ENCODE results near the gene TUBA1B.
A peak's percentile ranks its signal among the peaks of the same experiment; 100 is the strongest.

The TUBA1B gene

DNA sequence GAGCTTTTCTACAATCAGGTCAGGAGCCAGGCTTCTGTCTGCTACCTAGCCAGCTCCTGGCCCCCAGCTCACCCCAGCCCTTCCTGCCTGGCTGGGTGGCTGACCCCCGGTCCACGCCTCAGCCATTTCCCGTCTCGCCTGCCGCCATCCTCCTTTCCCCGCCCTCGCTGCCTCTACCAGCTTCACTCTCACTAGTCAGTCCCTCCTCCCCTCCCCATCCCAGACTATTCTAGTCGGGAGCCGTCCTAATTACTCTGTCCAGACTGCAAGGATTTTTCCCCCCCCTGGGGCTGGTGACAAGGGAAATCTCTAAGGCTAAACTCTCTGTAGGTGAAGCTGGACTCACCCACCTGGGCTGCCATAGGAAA, 37.4 kb downstream of the TUBA1B start:
- TF ChIP-seq, protein P1, sequence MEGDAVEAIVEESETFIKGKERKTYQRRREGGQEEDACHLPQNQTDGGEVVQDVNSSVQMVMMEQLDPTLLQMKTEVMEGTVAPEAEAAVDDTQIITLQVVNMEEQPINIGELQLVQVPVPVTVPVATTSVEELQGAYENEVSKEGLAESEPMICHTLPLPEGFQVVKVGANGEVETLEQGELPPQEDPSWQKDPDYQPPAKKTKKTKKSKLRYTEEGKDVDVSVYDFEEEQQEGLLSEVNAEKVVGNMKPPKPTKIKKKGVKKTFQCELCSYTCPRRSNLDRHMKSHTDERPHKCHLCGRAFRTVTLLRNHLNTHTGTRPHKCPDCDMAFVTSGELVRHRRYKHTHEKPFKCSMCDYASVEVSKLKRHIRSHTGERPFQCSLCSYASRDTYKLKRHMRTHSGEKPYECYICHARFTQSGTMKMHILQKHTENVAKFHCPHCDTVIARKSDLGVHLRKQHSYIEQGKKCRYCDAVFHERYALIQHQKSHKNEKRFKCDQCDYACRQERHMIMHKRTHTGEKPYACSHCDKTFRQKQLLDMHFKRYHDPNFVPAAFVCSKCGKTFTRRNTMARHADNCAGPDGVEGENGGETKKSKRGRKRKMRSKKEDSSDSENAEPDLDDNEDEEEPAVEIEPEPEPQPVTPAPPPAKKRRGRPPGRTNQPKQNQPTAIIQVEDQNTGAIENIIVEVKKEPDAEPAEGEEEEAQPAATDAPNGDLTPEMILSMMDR (IDR thresholded peaks at IDR 0.05; ENCODE audit: low read depth, low read length), result no peak

DNA sequence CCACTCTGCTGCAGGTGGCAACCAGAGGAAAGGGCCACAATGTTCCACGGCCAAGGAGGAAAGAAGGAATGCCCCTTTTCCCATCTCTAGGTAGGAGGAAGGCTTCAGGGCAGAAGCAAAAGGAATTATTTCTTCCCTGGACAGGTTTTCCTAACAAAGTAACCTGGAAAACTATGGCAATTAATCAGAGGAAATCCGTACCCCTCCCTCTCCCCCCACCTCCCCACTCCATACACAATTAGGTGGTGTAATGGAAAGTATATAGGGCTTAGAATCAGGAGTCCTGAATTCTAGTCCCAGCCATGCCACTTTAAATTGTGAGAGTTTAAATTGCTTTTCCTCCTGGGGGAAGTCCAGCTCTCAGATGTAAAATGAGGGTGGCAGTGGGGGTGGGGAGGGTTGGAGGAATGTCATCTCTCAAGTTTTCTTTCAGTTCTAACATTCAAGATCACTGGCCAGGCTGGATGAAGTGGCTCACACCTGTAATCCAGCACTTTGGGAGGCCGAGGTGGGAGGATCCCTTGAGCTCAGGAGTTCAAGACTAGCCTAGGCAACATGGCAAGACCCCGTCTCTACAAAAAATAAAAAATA, 38.3 kb downstream of the TUBA1B start:
- TF ChIP-seq, protein P1 (IDR thresholded peaks at IDR 0.05; ENCODE audit: low read depth, low read length), result no peak
- no peak for DNase-seq (ENCODE audit: extremely low read depth, low read depth)

More for the DNA sequence above, 37.4 kb downstream of the TUBA1B start:
- DNase-seq (ENCODE audit: extremely low read depth, low read depth), result no peak

DNA sequence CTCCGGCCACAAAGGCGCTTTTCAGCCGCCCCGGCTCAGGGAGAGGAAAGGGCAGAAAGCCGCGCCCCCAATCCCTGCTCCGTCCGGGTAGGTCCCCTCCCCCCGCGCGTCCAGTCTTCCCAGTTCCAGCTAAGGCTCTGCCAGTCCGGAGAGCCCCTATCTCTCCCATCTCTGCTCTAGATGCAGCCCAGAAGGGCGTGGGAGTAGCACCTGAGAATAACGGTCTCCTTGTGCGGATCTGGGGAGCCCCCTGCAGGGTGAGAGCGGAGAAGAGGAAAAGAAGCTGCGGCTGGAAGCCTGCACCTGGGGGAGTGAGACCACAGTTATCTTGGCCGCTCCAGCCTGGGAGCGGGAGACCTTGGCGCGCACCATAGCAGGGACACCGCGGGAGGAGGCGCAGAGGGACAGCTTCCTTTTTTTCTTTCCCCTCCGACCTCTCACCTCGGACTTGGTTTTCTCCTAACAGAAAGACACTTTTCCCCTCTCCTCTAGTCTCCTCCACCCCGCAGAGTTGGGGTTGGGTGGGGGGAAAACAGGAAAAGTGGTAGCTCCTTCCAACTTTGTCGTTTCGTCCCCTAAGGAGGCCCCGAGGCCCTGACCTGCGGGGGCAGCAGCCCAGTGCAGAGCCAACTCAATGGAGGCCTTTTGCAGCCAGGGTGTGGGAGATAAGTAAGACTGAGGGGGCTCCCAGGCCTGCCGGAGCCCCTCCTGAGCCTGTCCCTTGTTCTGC, 38.9 kb downstream of the TUBA1B start:
- no peak for DNase-seq (ENCODE audit: extremely low read depth, low read depth)
- TF ChIP-seq, protein P1 (IDR thresholded peaks at IDR 0.05; ENCODE audit: low read depth, low read length), result peak; percentile 46

DNA sequence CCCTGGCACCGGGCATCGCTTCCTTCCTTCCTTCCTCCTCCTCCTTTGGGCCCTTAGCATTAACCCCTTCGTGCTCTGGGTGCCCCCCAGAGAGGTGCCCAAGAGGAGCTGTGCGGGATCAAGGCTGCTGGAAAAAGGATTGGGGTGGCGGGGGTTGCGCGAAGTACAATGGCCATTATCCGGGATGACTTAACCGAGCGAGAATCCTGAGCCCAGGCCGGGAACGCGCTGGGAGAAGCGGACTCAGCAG, 39.4 kb downstream of the TUBA1B start:
- DNase-seq (ENCODE audit: extremely low read depth, low read depth), result no peak
- TF ChIP-seq, protein P1 (IDR thresholded peaks at IDR 0.05; ENCODE audit: low read depth, low read length), result no peak

DNA sequence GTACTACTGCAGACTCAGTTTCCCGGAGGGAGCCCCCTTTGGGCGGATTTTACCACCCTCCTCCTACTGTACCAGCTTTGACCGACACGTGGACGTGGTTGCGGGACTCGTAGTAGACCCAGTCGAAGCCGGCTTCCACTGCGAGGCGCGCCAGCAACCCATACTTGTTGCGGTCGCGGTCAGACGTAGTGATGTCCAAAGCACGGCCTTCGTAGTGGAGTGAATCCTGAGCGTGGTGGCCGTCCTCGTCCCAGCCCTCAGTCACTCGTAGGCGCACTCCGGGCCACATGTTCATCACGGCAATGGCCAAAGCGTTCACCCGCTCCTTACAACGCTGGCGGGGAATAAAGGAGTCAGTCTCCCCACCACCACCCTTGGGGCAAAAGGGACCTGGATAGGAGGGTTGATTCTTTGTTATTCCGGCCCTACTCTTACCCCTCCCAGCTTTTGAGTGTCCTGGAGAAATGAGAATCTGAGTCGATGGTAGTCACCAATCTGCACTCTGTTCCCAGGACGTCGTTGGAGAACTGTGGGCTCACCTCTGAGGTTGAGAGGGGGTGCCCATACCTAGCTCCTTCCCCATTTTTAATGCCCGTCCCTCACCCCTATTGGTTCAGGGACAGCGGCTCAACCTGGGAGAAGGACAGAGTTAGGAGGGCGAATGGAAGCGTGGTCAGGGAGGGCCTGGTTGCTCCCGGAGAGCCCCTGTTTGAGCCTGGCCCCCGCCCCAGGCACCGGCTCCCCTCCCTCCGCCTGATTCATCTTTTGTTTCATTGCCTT, 39.9 kb downstream of the TUBA1B start:
- no peak for DNase-seq (ENCODE audit: extremely low read depth, low read depth)
- TF ChIP-seq, protein P1 (IDR thresholded peaks at IDR 0.05; ENCODE audit: low read depth, low read length), result no peak

DNA sequence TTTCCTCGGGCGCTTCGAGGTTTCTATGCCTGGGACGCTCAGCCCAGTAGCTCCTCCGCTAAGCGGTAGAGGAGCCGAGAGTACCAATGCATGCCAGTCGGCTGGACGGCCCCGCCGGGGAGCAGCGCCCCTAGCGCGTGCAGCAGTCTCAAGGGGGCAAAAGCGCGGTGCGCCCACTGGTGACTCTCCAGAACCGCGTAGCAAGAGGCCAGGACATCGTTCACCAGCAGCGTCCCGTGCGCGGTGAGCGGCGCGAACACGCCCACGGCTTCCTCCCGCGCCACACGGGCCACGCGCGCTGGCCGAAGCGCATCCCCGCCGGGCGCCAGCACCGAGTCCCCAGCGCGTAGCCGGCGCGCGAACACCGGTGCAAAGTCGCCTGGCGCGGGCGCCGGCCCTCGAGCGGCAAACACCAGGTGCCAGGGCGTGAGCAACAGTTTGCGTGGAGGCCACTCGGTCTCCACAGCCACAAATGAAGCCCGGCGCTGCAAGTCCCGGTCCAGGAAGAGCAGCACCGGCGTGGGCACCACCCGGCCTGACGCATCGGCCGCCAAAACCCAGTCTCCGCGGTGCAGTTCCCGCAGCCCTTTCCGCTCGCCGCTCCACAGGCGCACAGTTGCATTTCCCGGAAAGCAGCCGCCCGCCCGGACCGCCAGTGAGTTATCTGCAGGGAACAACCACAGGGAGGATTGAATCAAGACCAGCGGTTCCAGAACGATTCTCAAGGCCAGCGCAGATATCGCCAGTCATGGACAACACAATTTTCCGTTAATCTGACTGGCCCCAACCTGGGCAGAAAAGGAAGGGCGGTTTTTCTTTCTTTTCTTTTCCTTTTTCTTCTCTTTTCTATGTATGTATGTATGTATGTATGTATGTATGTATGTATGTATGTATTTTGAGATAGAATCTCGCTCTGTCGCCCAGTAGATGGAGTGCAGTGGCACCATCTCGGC, 41.1 kb downstream of the TUBA1B start:
- no peak for DNase-seq (ENCODE audit: extremely low read depth, low read depth)
- TF ChIP-seq, protein P1 (IDR thresholded peaks at IDR 0.05; ENCODE audit: low read depth, low read length), result peak; percentile 33

Measured in AG09319 (cell line).